Right lobe of liver (tissue), 4 donors: Measurements from ENCODE around the gene HPSE2.

Experiments used
- CTCF ChIP-seq, 4 donors: fragments of 200-600 bp in 3 of 4; fragments of 450-650 bp in 1 of 4; IDR thresholded peaks; one replicate each; pipeline versions ENCODE4 v1.5.1 to v1.8.0; 2016 to 2022; ENCODE audit warnings: antibody characterized with exemption in 4 of 4, mild to moderate bottlenecking in 2 of 4
- POLR2A ChIP-seq: fragments of 450-650 bp; IDR thresholded peaks from one replicate; pipeline ENCODE4 v1.6.1; 2017; ENCODE audit warnings: antibody characterized with exemption, mild to moderate bottlenecking
- donor health status: DM: no; HTN: no; CAD: no.
- donor health status: DM: no; HTN: no; CAD: no.
- donor health status: DM: no; HTN: yes; CAD: no.

- TF ChIP-seq CTCF (IDR thresholded peaks at IDR 0.05) (no peak), POLR2A (no peak)
These were observed 233.3 kb downstream of the HPSE2 start for GRCh38 chr10:99002392-99002791.
